Activated T-helper 1 cell treated with anti-CD3 and anti-CD28 coated beads, Interleukin-12 subunit alpha, Interleukin-12 subunit beta, Interleukin-2, Interleukin-4 antibody, amounts not matched to agents 30 ng/mL and 10 ng/mL and 1 ng/mL, durations not matched to agents 14 hours and 24 hours and 36 hours (primary cell): Measurements from ENCODE around the gene C4B. TPM values are rescaled to one million over a fixed set of nuclear protein-coding genes. Genes with fewer than 3 reads are reported as not detected.
"Not testable (repeated sequence)": the region's sequence is repeated elsewhere in the genome, so short reads cannot be mapped to it uniquely, and the experiment has no call there.

Experiments
- DNase-seq: peaks from one replicate; pipeline ENCODE4 v3.0.0; 2021; ENCODE audit warnings: low spot score
- H3K27ac Mint-ChIP-seq: one replicate; pipeline ENCODE4 v1.8.0; 2021; ENCODE audit warnings: mild to moderate bottlenecking, mixed read lengths
- H3K27me3 Mint-ChIP-seq: one replicate; pipeline ENCODE4 v1.8.0; 2022; ENCODE audit warnings: mild to moderate bottlenecking, moderate library complexity, mixed read lengths; ENCODE audit not compliant: insufficient read depth
- H3K36me3 Mint-ChIP-seq: one replicate; pipeline ENCODE4 v1.8.0; 2021; ENCODE audit warnings: low read depth, mixed read lengths
- H3K4me1 Mint-ChIP-seq: one replicate; pipeline ENCODE4 v1.8.0; 2021; ENCODE audit warnings: low read depth, mixed read lengths
- H3K4me3 Mint-ChIP-seq: one replicate; pipeline ENCODE4 v1.8.0; 2021; ENCODE audit warnings: mild to moderate bottlenecking, moderate library complexity, mixed read lengths
- H3K9me3 Mint-ChIP-seq: one replicate; pipeline ENCODE4 v1.8.0; 2021; ENCODE audit warnings: mixed read lengths
- intact Hi-C: fragments of 100-400 bp; cut with micrococcal nuclease; formaldehyde crosslinking; loops from one replicate; pipeline ENCODE4 v1.15.1; 2024
- total RNA-seq: library from RNA; stranded (reverse); gene quantifications from 2 replicates; pipeline ENCODE4 v1.2.3, GENCODE V29; 2022

The C4B gene
- total RNA-seq, 1 donor from 2014 or later = 4.1 TPM

DNA sequence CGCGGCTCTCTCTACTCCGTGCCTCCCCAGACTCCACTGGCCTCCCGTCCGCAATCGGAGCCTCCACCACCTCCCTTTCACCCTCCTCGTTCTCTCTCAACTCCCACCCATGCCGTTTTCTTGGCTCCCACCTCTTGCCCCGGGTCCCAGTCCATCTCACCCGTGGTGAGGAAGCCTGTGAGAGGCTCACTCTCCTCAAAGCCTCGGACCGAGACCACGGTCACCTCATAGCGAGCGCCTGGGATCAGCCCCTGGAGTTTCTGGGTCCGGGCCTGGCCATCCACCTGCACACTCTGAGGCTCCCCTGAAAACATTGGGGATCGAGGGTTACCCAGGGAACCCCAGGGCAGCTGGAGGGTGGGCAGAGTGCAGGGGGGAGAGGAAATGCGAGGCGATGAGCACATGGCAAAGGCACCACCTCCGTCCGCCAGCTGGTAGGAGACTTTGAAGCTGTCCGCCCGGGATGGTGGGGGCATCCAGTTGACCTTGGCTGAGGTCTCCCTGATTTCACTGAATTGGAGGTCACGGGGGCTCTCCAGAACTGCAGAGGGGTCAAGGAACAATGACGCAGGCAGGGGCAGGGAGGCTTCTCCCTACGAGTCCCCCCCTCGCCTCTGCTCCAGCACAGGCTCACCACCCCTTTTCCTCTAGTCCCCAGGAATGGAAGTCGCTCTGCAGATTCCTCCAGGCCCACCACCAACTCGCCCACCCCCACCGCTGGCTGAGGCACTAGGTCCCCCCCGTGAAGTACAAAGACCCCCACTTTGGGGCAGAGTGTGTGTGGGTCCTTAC lies 29.2 kb downstream of the C4B start:
- H3K27me3 Mint-ChIP-seq, H3K4me1 Mint-ChIP-seq, intact Hi-C loops, DNase-seq, H3K9me3 Mint-ChIP-seq, H3K36me3 Mint-ChIP-seq, H3K27ac Mint-ChIP-seq, H3K4me3 Mint-ChIP-seq: not testable (repeated sequence)

DNA sequence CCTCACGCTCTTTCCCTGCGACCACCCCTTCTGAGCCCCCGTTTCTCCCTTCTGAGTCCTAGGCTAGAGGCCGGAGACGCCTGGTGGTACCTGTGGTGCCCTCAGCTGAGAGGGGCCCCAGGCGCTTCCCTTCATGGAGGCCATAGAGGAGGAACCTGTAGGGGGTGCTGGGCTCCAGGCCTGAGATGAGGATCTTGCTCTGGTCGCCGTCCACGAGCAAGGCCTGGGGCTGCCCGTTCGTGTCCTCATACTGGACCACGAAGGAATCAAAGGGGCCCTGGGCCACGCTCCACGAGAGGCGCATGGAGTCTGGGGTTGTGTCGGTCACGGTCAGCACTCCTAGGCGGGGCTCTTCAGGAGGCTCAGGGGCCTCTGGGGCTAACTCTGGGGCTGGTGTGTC lies 30.3 kb downstream of the C4B start:
- H3K27me3 Mint-ChIP-seq, DNase-seq, H3K27ac Mint-ChIP-seq, H3K4me1 Mint-ChIP-seq, H3K4me3 Mint-ChIP-seq, intact Hi-C loops, H3K36me3 Mint-ChIP-seq, H3K9me3 Mint-ChIP-seq: not testable (repeated sequence)

DNA sequence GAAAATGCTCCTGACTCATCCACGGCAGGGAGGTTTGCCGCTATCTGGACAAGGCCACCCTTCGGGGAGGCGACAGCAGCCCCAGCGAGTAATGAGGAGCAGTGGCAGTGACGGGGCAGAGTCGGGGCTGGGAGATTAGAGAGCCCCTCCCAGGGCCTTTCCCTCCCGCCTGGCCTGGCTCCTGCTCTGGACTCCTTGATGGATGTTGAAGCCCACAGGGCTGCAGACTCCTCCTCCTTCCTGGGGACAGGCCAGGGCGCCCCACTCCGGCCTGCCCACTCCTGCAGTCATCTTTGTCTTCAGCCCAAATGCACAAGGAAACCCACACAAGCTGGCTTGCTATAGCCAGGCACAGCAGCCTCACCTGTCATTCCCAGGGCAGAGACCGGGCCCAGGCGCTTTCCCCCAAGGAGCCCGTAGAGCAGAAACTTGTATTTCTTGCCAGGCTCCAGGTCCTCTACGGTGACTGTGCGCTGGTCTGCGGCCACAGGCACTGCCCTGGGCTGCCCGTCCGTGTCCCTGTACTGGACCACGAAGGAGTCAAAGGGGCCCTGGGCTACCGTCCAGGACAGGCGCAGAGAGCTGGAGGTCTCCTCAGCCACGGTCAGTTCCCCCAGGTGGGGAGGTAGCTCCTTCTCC lies 31.3 kb downstream of the C4B start:
- no peaks in the 10 kb centered on the region for H3K27me3 Mint-ChIP-seq
- H3K4me1 Mint-ChIP-seq = peaks cover 5% of the 10 kb centered on the region
- intact Hi-C loops = no loop called here

DNA sequence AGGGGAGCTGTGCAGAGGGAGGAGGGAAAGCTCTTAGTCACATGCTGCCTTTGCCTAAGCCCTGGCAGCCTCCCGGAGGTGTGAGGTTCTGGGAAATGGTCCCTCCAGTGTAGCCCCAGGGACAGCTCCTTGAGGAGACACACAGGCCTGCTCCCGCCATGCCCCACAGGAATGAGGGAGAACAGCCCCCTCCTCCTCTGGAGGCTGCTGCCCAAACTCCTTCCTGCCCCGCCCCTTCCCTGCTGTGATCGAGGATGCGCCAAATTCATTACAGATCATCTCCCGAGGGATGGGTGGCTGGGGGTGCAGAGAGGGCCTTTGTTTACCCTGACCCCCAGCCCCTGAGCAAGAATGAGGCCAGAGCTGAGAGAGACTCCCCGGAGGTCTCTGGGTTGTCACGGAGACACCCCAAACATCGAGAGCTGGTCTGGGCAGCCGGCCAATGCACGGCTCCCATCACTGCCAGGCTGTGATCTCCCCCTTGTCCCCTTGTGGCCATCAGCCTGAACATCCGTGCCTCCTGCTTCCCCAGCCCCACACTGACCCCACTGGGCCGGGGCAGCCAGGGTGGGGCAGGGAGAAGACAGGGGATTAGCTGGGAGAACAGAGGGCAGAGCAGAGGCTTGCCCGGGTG lies 32.0 kb downstream of the C4B start:
- no peak overlapping the region for H3K27ac Mint-ChIP-seq
- no peak for DNase-seq
- no peaks in the 10 kb centered on the region for H3K36me3 Mint-ChIP-seq
- H3K27me3 Mint-ChIP-seq = no peaks in the 10 kb centered on the region
- H3K9me3 Mint-ChIP-seq = no peaks in the 10 kb centered on the region
- peaks cover 5% of the 10 kb centered on the region for H3K4me1 Mint-ChIP-seq
- intact Hi-C loops = no loop called here
- no peak overlapping the region for H3K4me3 Mint-ChIP-seq

More for the DNA sequence above, 31.3 kb downstream of the C4B start:
- H3K4me3 Mint-ChIP-seq = no peak overlapping the region
- H3K9me3 Mint-ChIP-seq = no peaks in the 10 kb centered on the region
- no peak for DNase-seq
- no peak overlapping the region for H3K27ac Mint-ChIP-seq
- no peaks in the 10 kb centered on the region for H3K36me3 Mint-ChIP-seq

DNA sequence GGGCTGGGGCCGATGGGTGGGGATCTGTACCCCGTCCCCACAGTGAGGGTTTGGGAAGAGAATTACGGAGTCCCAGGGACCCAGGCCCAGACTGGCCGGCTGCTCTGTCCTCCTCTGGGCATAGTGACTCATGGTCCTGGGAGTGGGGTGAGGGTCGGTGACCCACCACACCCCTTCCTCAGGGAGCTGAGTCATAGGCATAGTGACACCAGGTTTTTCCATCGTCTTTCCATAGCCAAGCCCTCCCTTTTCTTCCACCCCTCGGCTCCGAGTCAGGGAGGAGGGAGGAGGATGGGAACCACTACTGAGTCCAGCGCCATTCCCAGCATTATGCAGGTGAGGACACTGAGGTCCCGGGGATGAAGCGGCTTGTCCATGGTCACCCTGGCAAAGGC lies 32.5 kb downstream of the C4B start:
- Mint-ChIP-seq H3K27me3 (peaks cover 2% of the 10 kb centered on the region), H3K9me3 (no peaks in the 10 kb centered on the region), H3K4me1 (peaks cover 5% of the 10 kb centered on the region), H3K27ac (no peak overlapping the region), H3K4me3 (no peak overlapping the region), H3K36me3 (no peaks in the 10 kb centered on the region)
- DNase-seq = no peak
- intact Hi-C loops = no loop called here

DNA sequence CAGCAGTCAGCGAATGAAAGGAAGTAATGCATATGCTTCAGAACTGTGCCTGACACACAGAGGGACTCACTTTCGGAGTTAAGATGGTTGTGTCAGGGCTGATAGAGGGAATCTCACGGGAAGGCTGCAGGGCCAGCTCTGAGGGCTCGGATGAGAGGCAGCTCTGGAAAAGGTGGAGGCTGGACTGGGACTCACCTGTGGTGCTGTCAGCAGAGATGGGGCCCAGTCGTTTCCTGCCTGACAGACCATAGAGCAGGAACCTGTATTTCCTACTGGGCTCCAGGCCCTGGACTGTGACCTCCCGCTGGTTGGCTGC lies 32.9 kb downstream of the C4B start:
- Mint-ChIP-seq H3K4me1 (peaks cover 5% of the 10 kb centered on the region), H3K36me3 (no peaks in the 10 kb centered on the region), H3K4me3 (no peak overlapping the region), H3K27me3 (peaks cover 2% of the 10 kb centered on the region), H3K27ac (no peak overlapping the region), H3K9me3 (no peaks in the 10 kb centered on the region)
- intact Hi-C loops = no loop called here
- DNase-seq = no peak

DNA sequence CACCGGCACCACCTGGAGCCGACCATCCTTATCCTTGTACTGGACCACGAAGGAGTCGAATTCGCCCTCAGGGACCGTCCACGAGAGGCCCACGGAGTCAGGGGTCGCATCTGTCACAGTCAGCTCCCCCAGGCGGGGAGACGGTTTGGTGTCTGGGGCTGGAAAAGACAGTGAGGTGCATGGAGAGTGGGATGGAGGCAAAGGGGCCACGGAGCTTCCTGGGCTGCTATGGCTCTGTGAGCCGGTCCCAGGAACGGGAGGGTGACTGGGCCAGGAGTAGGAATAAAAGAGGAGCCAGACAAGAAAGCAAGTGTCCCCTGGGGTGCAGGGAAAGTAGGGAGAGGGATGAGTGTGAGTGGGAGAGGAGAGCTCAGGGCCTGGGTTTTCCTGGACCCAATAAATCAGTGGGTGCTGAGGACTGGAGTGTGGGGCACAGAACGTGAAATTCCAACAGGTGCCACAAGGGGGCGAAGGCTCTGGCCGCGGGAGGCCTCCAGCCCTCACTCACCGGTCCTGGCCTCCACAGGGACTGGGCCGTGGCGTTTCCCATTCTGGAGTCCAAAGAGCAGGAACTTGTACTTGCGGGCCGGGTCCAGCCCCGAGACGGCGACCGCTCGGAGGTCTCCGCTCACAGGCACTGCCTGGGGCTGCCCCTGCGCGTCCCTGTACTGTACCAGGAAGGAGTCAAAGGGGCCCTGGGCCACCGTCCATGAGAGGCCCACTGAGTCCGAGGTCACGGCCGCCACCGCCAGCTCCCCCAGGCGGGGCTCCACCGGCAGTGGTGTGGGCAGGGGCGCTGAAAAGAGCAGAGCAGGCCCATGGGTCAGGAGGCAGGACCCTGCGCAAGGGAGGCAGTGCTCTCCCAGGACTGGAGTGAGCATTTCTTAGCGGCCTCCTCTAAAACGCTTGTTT lies 33.5 kb downstream of the C4B start:
- intact Hi-C loops = loop anchor here (1.0 kb wide), 1 partner anchor 106 kb away; the partner anchor contains the start of gene PPT2
- peaks cover 5% of the 10 kb centered on the region for H3K4me1 Mint-ChIP-seq
- no peaks in the 10 kb centered on the region for H3K9me3 Mint-ChIP-seq
- H3K36me3 Mint-ChIP-seq = no peaks in the 10 kb centered on the region
- H3K27ac Mint-ChIP-seq = no peak overlapping the region
- H3K27me3 Mint-ChIP-seq = peaks cover 2% of the 10 kb centered on the region
- DNase-seq = peak; percentile 52
- H3K4me3 Mint-ChIP-seq = no peak overlapping the region

DNA sequence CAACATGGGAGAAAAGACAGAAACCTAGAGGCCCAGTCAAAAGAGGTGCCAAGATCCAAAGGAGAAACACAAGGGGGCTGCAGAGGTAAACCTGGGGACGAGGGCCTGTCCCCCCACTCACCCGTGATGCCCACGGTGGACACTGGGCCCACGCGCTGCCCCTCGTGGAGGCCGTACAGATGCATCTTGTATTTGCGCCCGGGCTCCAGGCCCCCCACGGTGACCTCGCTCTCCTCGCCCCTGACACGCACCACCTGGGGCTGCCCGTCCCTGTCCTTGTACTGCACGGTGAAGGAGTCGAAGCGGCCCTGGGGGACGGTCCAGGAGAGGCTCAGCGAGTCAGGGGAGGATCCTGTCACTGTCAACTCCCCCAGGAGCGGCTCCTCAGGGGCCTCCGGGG lies 34.6 kb downstream of the C4B start:
- DNase-seq, H3K9me3 Mint-ChIP-seq, H3K27ac Mint-ChIP-seq, H3K4me3 Mint-ChIP-seq, H3K4me1 Mint-ChIP-seq, H3K36me3 Mint-ChIP-seq, H3K27me3 Mint-ChIP-seq, intact Hi-C loops: not testable (repeated sequence)

DNA sequence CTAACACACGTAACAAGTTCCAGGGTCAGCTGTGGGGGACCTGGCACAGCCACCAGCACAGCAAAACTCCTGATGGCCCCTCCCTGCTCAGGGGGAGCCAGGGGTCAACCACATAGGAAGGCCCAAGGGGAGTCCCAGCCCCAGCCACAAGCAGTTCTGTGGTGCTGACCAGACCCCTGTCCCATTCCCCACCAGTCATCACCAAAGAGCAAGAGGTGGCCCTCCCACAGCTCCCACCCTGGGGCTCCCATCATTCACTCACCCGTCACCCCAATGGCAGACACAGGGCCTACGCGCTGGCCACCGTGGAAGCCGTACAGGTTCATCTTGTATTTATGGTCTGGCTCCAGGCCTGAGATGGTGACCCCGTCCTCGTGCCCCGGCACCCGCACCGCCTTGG lies 35.1 kb downstream of the C4B start:
- H3K27me3 Mint-ChIP-seq, H3K4me3 Mint-ChIP-seq, intact Hi-C loops: not testable (repeated sequence)

DNA sequence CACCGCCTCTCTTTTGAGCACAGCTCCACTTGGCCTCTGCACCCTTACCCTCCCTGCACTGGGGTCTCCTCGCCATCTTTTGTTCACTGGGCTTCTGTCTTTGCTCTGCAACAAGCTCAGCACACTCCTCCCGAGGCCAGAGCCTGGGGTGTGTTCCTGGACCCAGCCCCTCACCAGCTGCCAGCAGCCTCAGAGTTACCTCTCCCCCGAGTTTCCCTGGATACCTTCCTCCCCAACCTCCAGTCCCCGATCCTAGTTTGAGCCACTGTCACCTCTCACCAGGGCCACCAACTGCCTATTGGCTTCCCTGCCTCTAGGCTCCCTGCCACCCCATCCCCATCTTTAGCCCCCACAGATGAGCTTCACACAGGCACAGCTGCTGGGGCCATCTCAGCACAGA lies 36.0 kb downstream of the C4B start:
- Mint-ChIP-seq H3K27me3 (peaks cover 2% of the 10 kb centered on the region), H3K4me1 (peaks cover 5% of the 10 kb centered on the region), H3K27ac (no peak overlapping the region), H3K36me3 (no peaks in the 10 kb centered on the region), H3K9me3 (no peaks in the 10 kb centered on the region), H3K4me3 (no peak overlapping the region)
- intact Hi-C loops = no loop called here
- no peak for DNase-seq

More for the DNA sequence above, 35.1 kb downstream of the C4B start:
- H3K9me3 Mint-ChIP-seq, H3K27ac Mint-ChIP-seq, DNase-seq, H3K4me1 Mint-ChIP-seq, H3K36me3 Mint-ChIP-seq: not testable (repeated sequence)

DNA sequence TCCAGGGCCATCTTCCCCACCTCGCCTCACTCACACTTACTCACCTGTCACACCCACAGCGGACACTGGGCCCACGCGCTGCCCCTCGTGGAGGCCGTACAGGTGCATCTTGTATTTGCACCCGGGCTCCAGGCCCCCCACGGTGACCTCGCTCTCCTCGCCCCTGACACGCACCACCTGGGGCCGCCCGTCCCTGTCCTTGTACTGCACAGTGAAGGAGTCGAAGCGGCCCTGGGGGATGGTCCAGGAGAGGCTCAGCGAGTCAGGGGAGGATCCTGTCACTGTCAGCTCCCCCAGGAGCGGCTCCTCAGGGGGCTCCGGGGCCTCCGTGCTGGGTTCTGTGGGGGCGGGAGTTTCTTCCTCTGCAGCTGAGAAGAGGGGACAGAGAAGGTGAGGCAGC lies 38.0 kb downstream of the C4B start:
- intact Hi-C loops, H3K4me1 Mint-ChIP-seq, H3K4me3 Mint-ChIP-seq, H3K27ac Mint-ChIP-seq, H3K36me3 Mint-ChIP-seq, H3K9me3 Mint-ChIP-seq, DNase-seq, H3K27me3 Mint-ChIP-seq: not testable (repeated sequence)

DNA sequence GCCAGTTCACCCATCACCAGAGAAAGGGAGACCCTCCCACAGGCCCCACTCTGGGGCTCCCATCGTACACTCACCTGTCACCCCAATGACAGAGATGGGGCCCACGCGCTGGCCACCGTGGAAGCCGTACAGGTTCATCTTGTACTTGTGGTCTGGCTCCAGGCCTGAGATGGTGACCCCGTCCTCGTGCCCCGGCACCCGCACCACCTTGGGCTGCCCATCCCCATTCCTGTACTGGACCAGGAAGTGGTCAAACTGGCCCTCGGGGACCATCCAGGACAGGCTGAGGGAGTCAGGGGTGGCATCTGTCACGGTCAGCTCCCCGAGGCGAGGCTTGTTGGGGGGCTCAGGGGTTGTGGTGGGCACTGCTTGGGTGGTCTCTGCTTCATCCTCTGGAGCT lies 38.7 kb downstream of the C4B start:
- DNase-seq, intact Hi-C loops, H3K27ac Mint-ChIP-seq, H3K36me3 Mint-ChIP-seq, H3K4me3 Mint-ChIP-seq, H3K4me1 Mint-ChIP-seq, H3K9me3 Mint-ChIP-seq, H3K27me3 Mint-ChIP-seq: not testable (repeated sequence)

DNA sequence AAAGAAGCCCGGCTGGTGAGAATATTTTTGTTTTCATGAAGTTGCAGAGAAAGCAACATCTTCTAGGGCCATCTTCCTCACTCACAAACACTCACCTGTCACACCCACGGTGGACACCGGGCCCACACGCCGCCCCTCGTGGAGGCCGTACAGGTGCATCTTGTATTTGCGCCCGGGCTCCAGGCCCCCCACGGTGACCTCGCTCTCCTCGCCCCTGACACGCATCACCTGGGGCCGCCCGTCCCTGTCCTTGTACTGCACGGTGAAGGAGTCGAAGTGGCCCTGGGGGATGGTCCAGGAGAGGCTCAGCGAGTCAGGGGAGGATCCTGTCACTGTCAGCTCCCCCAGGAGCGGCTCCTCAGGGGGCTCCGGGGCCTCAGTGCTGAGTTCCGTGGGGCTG lies 41.2 kb downstream of the C4B start:
- H3K27ac Mint-ChIP-seq, intact Hi-C loops, H3K4me1 Mint-ChIP-seq, H3K27me3 Mint-ChIP-seq, H3K9me3 Mint-ChIP-seq, DNase-seq, H3K4me3 Mint-ChIP-seq, H3K36me3 Mint-ChIP-seq: not testable (repeated sequence)
